Chondrocyte (in vitro differentiated cells): ENCODE results near the gene AGPS. TPM values are rescaled to one million over a fixed set of nuclear protein-coding genes. Genes with fewer than 3 reads are reported as not detected.
A peak's percentile ranks its signal among the peaks of the same experiment; 100 is the strongest.
"Not testable (repeated sequence)": the region's sequence is repeated elsewhere in the genome, so short reads cannot be mapped to it uniquely, and the experiment has no call there.

ENCODE experiments used
- DNase-seq: peaks from one replicate; pipeline ENCODE4 v3.0.0; 2021; ENCODE audit warnings: mixed read lengths, low spot score
- H3K27ac Mint-ChIP-seq: one replicate; pipeline ENCODE4 v1.8.0; 2021; ENCODE audit warnings: mild to moderate bottlenecking, moderate library complexity, mixed read lengths; ENCODE audit not compliant: unreplicated experiment
- H3K27me3 Mint-ChIP-seq: 2 replicates; pipeline ENCODE4 v1.8.0; 2021; ENCODE audit warnings: low read depth, mixed read lengths
- H3K36me3 Mint-ChIP-seq: 2 replicates; pipeline ENCODE4 v1.8.0; 2021; ENCODE audit warnings: low read depth, mixed read lengths
- H3K4me1 Mint-ChIP-seq: 2 replicates; pipeline ENCODE4 v1.8.0; 2021; ENCODE audit warnings: low read depth, mild to moderate bottlenecking, mixed read lengths
- H3K4me3 Mint-ChIP-seq: one replicate; pipeline ENCODE4 v1.8.0; 2021; ENCODE audit warnings: mild to moderate bottlenecking, moderate library complexity, mixed read lengths; ENCODE audit not compliant: unreplicated experiment
- H3K9me3 Mint-ChIP-seq: 2 replicates; pipeline ENCODE4 v1.8.0; 2021; ENCODE audit warnings: low read depth, mixed read lengths
- total RNA-seq: library from RNA; stranded (reverse); gene quantifications from 3 replicates; pipeline ENCODE4 v1.2.1, GENCODE V29; 2021
- TF ChIP-seq, protein P1 (sequence below): fragments of 200-600 bp; sonication (generic); IDR thresholded peaks from 2 replicates; pipeline ENCODE4 v1.5.0; 2021; ENCODE audit warnings: antibody characterized with exemption, mild to moderate bottlenecking, moderate library complexity

AGPS gene
- total RNA-seq, 1 donor from 2014 or later: 40.2 TPM

GRCh38 chr2:177407031-177407430, 14.5 kb downstream of the AGPS start:
- H3K4me3 Mint-ChIP-seq: no peak overlapping the region
- no peak overlapping the region for H3K27ac Mint-ChIP-seq
- H3K4me1 Mint-ChIP-seq: peaks cover 4% of the 10 kb centered on the region
- H3K36me3 Mint-ChIP-seq: no peaks in the 10 kb centered on the region
- DNase-seq: no peak
- H3K9me3 Mint-ChIP-seq: no peaks in the 10 kb centered on the region
- H3K27me3 Mint-ChIP-seq: no peaks in the 10 kb centered on the region
- TF ChIP-seq, protein P1, sequence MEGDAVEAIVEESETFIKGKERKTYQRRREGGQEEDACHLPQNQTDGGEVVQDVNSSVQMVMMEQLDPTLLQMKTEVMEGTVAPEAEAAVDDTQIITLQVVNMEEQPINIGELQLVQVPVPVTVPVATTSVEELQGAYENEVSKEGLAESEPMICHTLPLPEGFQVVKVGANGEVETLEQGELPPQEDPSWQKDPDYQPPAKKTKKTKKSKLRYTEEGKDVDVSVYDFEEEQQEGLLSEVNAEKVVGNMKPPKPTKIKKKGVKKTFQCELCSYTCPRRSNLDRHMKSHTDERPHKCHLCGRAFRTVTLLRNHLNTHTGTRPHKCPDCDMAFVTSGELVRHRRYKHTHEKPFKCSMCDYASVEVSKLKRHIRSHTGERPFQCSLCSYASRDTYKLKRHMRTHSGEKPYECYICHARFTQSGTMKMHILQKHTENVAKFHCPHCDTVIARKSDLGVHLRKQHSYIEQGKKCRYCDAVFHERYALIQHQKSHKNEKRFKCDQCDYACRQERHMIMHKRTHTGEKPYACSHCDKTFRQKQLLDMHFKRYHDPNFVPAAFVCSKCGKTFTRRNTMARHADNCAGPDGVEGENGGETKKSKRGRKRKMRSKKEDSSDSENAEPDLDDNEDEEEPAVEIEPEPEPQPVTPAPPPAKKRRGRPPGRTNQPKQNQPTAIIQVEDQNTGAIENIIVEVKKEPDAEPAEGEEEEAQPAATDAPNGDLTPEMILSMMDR: no peak

- H3K4me3 Mint-ChIP-seq, H3K27ac Mint-ChIP-seq, H3K27me3 Mint-ChIP-seq, H3K36me3 Mint-ChIP-seq, H3K9me3 Mint-ChIP-seq, H3K4me1 Mint-ChIP-seq, DNase-seq: not testable (repeated sequence)
Observed at GRCh38 chr2:177410629-177411028, 18.1 kb downstream of the AGPS start.

GRCh38 chr2:177413703-177414102, 21.1 kb downstream of the AGPS start:
- H3K4me3 Mint-ChIP-seq: no peak overlapping the region
- peaks cover 13% of the 10 kb centered on the region for H3K4me1 Mint-ChIP-seq
- no peaks in the 10 kb centered on the region for H3K36me3 Mint-ChIP-seq
- H3K27me3 Mint-ChIP-seq: no peaks in the 10 kb centered on the region
- no peak overlapping the region for H3K27ac Mint-ChIP-seq
- TF ChIP-seq, protein P1: no peak
- H3K9me3 Mint-ChIP-seq: no peaks in the 10 kb centered on the region
- DNase-seq: no peak

DNA sequence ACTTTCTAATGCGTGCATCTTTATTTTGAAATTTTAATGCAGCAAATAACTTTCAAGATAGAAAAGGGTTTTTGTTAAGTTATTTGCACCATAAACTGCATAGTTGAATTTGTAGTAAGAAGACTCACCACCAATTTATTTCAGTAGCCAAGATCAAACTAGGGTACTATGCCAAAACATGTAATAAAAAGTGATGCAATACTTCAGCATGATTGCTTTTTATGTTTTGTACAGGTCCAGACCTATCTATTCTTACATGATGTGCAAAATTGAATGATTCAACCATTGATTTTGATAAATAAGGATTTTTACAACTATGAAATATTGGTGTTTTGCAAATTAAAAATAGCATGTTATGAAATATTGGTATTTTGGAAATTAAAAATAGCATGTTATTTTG, 26.7 kb downstream of the AGPS start:
- H3K4me3 Mint-ChIP-seq: no peak overlapping the region
- H3K27ac Mint-ChIP-seq: peak overlapping the region; percentile 32
- TF ChIP-seq, protein P1: no peak
- H3K9me3 Mint-ChIP-seq: no peaks in the 10 kb centered on the region
- H3K36me3 Mint-ChIP-seq: no peaks in the 10 kb centered on the region
- no peaks in the 10 kb centered on the region for H3K27me3 Mint-ChIP-seq
- no peak for DNase-seq
- peaks cover 31% of the 10 kb centered on the region for H3K4me1 Mint-ChIP-seq

GRCh38 chr2:177422271-177422670, 29.7 kb downstream of the AGPS start:
- peaks cover 9% of the 10 kb centered on the region for H3K36me3 Mint-ChIP-seq
- peaks cover 24% of the 10 kb centered on the region for H3K4me1 Mint-ChIP-seq
- no peak overlapping the region for H3K27ac Mint-ChIP-seq
- no peak overlapping the region for H3K4me3 Mint-ChIP-seq
- DNase-seq: no peak
- peaks cover 17% of the 10 kb centered on the region for H3K9me3 Mint-ChIP-seq
- H3K27me3 Mint-ChIP-seq: no peaks in the 10 kb centered on the region
- TF ChIP-seq, protein P1: no peak

- peaks cover 14% of the 10 kb centered on the region for H3K4me1 Mint-ChIP-seq
- not testable (repeated sequence) for H3K27ac Mint-ChIP-seq, DNase-seq, H3K4me3 Mint-ChIP-seq, H3K27me3 Mint-ChIP-seq
- peaks cover 27% of the 10 kb centered on the region for H3K36me3 Mint-ChIP-seq
- H3K9me3 Mint-ChIP-seq: peaks cover 32% of the 10 kb centered on the region
Observed at GRCh38 chr2:177424120-177424519, 31.5 kb downstream of the AGPS start.

DNA sequence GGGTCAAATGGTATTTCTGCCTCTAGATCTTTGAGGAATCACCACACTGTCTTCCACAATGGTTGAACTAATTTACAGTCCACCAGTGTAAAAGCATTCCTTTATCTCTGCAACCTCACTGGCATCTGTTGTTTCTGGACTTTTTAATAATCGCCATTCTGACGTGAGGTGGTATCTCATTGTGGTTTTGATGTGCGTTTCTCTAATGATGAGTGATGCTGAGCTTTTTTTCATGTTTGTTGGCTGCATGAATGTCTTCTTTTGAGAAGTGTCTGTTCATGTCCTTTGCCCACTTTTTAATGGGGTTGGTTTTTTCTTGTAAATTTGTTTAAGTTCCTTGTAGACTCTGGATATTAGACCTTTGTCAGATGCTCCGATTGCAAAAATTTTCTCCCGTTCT, 32.0 kb downstream of the AGPS start:
- DNase-seq, H3K4me1 Mint-ChIP-seq, H3K27me3 Mint-ChIP-seq, H3K27ac Mint-ChIP-seq, H3K4me3 Mint-ChIP-seq: not testable (repeated sequence)
- Mint-ChIP-seq H3K9me3 (peaks cover 32% of the 10 kb centered on the region), H3K36me3 (peaks cover 28% of the 10 kb centered on the region)
